Nephron progenitor cell (in vitro differentiated cells): Measurements from ENCODE around the gene PRCD.

Experiments used
- DNase-seq: peaks from one replicate; pipeline ENCODE4 v3.0.0; 2021
- H3K27ac Mint-ChIP-seq: 2 replicates; pipeline ENCODE4 v1.8.0; 2021; ENCODE audit warnings: mild to moderate bottlenecking, moderate library complexity, mixed read lengths
- H3K27me3 Mint-ChIP-seq: 2 replicates; pipeline ENCODE4 v1.8.0; 2021; ENCODE audit warnings: mild to moderate bottlenecking, low read depth, mixed read lengths; ENCODE audit not compliant: poor library complexity
- H3K36me3 Mint-ChIP-seq: 2 replicates; pipeline ENCODE4 v1.8.0; 2021; ENCODE audit warnings: low read depth, mixed read lengths
- H3K4me1 Mint-ChIP-seq: 2 replicates; pipeline ENCODE4 v1.8.0; 2021; ENCODE audit warnings: mixed read lengths
- H3K4me3 Mint-ChIP-seq: 2 replicates; pipeline ENCODE4 v1.8.0; 2021; ENCODE audit warnings: mild to moderate bottlenecking, moderate library complexity, mixed read lengths
- H3K9me3 Mint-ChIP-seq: 2 replicates; pipeline ENCODE4 v1.8.0; 2021; ENCODE audit warnings: mild to moderate bottlenecking, moderate library complexity, mixed read lengths
- CTCF ChIP-seq: fragments of 200-600 bp; sonication (generic); IDR thresholded peaks from 2 replicates; pipeline ENCODE4 v1.5.0; 2021; ENCODE audit warnings: antibody characterized with exemption

Gene PRCD

DNA sequence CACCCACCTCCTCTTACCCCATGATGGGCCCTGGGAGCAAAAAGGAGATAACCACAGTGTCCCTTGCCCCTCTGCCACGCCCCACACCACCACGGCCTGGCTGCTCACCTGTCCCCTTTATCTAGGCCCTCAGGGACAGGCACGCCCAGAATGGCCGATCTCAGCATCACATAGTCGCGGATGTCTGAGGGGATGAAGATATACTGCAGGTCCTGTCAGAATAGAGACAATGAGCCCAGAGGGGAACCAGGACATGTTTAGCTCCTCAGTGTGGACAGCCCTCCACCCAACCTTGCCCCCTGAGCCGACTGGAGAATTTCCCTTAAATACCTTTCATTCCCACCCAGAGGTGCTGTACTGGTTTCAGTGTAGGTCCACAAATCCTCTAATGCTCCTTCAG is 30.6 kb downstream of the PRCD start:
- H3K36me3 Mint-ChIP-seq: peaks cover 9% of the 10 kb centered on the region
- TF ChIP-seq CTCF: no peak
- DNase-seq: no peak
- H3K4me3 Mint-ChIP-seq: no peak overlapping the region
- H3K4me1 Mint-ChIP-seq: peaks cover 49% of the 10 kb centered on the region
- H3K27ac Mint-ChIP-seq: no peak overlapping the region
- no peaks in the 10 kb centered on the region for H3K9me3 Mint-ChIP-seq
- H3K27me3 Mint-ChIP-seq: peaks cover 5% of the 10 kb centered on the region

DNA sequence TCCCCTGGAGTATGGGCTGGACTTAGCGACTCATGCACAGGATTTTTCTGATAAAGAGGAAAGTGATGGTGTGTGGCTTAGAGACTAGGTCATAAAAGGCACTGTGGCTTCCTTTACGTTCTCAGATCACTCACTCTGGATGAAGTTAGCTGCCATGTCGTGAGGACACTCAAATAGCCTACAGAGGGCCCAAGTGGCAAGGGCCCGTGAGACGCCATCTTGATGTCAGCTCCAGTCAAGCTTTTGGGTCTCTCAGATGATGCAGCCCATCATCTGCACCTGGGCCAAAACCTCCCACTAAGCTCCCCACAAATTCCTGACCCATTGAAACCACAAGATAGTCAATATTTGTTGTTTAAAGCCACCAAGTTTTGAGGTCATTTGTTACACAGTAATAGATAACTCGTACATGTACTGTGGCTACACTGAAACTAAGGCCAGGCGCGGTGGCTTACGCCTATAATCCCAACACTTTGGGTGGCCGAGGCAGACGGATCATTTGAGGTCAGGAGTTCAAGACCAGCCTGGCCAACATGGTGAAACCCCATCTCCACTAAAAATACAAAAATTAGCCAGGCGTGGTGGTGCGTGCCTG is 31.1 kb downstream of the PRCD start:
- Mint-ChIP-seq H3K36me3 (peaks cover 4% of the 10 kb centered on the region), H3K9me3 (no peaks in the 10 kb centered on the region), H3K4me1 (peaks cover 44% of the 10 kb centered on the region), H3K27me3 (peaks cover 5% of the 10 kb centered on the region), H3K4me3 (no peak overlapping the region), H3K27ac (no peak overlapping the region)
- DNase-seq: no peak
- TF ChIP-seq CTCF: no peak

DNA sequence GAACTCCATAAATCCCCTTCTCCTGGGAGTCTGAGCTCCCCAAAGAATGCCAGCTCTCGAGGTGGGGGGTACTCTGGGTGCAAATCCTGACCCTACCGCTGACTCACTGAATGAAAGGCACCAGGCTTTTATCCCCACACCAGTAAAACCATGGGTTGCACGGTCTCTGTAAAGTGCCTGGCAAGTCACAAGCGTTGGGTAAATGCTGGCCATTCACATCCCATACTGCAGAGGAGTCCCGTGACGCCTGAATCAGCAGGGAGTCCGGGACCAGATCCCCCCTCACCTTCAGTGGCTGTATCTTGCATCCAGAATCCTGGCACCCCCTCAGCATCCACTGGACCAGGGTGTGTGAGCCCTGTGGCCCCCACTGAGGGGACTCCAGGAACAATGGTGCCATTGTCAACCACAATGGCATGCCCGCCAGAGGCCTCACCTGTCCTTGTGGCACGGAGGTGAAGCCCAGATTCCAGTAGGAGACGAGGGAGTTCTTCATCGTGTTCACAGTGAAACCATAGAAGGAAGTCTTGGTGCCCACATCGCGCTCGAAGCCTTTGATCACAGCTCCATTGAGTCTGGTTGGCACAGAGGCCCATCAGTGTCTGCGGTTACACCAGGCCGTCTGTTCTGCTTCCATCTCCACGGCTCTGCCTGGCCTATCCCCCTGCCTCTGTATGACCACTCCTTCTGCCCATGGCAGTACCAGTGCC is 32.5 kb downstream of the PRCD start:
- TF ChIP-seq CTCF: no peak
- H3K27me3 Mint-ChIP-seq: peaks cover 5% of the 10 kb centered on the region

DNA sequence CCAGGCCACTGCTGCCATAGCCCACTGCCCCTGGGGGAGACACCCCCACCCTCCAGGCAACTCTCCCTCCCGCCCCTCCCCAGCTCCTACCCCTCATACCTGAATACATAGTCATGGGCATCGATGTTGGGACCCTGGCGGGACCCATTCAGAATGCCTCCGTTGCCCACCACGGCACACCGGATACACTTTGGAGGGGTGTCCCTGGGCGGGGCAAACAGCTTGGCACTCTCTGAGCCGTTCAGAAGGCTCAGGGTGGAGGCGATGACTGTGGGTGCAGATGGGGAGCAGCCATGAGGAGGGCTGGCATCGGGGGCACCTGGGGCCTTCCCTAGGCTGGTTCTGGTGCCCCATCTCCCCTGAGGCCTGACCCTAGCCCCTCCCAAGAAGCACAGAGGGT is 33.3 kb downstream of the PRCD start:
- H3K27ac Mint-ChIP-seq: no peak overlapping the region
- no peak for TF ChIP-seq CTCF
- no peak for DNase-seq
- no peaks in the 10 kb centered on the region for H3K36me3 Mint-ChIP-seq
- no peaks in the 10 kb centered on the region for H3K9me3 Mint-ChIP-seq
- peaks cover 26% of the 10 kb centered on the region for H3K4me1 Mint-ChIP-seq
- H3K27me3 Mint-ChIP-seq: peaks cover 5% of the 10 kb centered on the region
- no peak overlapping the region for H3K4me3 Mint-ChIP-seq

More for the DNA sequence above, 32.5 kb downstream of the PRCD start:
- no peak overlapping the region for H3K27ac Mint-ChIP-seq
- H3K4me3 Mint-ChIP-seq: no peak overlapping the region
- H3K9me3 Mint-ChIP-seq: no peaks in the 10 kb centered on the region
- DNase-seq: no peak
- peaks cover 33% of the 10 kb centered on the region for H3K4me1 Mint-ChIP-seq
- H3K36me3 Mint-ChIP-seq: no peaks in the 10 kb centered on the region

DNA sequence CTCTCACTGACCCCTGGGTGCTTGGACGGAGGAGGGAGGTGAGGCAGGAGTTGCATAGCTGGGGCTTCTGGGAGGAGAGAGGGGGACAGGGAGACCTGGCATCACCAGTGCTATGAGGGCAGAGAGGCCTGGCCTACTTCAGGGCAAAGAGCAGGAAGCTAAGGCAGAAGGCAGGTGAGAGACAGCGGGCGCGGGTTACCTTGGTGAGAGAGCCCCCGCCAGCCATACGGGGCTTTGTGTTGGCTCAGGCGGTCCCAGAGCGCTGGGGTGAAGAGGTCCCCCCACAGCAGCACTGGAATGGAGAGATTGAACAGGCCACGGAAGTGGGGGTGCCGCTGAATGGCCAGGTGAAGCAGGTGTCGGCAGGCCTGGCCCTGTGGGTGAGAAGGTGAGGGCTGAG is 34.3 kb downstream of the PRCD start:
- H3K4me3 Mint-ChIP-seq: no peak overlapping the region
- H3K27ac Mint-ChIP-seq: no peak overlapping the region
- H3K27me3 Mint-ChIP-seq: peaks cover 2% of the 10 kb centered on the region
- no peak for TF ChIP-seq CTCF
- DNase-seq: no peak
- no peaks in the 10 kb centered on the region for H3K9me3 Mint-ChIP-seq
- H3K4me1 Mint-ChIP-seq: peaks cover 20% of the 10 kb centered on the region
- H3K36me3 Mint-ChIP-seq: no peaks in the 10 kb centered on the region

- H3K36me3 Mint-ChIP-seq: no peaks in the 10 kb centered on the region
- DNase-seq: no peak
- no peak overlapping the region for H3K4me3 Mint-ChIP-seq
- H3K9me3 Mint-ChIP-seq: no peaks in the 10 kb centered on the region
- H3K27me3 Mint-ChIP-seq: peaks cover 2% of the 10 kb centered on the region
- no peak for TF ChIP-seq CTCF
- no peak overlapping the region for H3K27ac Mint-ChIP-seq
- peaks cover 17% of the 10 kb centered on the region for H3K4me1 Mint-ChIP-seq
Measured at GRCh38 chr17:76575570-76575969, 35.7 kb downstream of the PRCD start.
